Chondrocyte (in vitro differentiated cells): ENCODE measurements around the gene MYOM1. TPM values are rescaled to one million over a fixed set of nuclear protein-coding genes. Genes with fewer than 3 reads are reported as not detected.

Experiments
- DNase-seq: peaks from one replicate; pipeline ENCODE4 v3.0.0; 2021; ENCODE audit warnings: mixed read lengths, low spot score
- H3K27ac Mint-ChIP-seq: one replicate; pipeline ENCODE4 v1.8.0; 2021; ENCODE audit warnings: mild to moderate bottlenecking, moderate library complexity, mixed read lengths; ENCODE audit not compliant: unreplicated experiment
- H3K27me3 Mint-ChIP-seq: 2 replicates; pipeline ENCODE4 v1.8.0; 2021; ENCODE audit warnings: low read depth, mixed read lengths
- H3K36me3 Mint-ChIP-seq: 2 replicates; pipeline ENCODE4 v1.8.0; 2021; ENCODE audit warnings: low read depth, mixed read lengths
- H3K4me1 Mint-ChIP-seq: 2 replicates; pipeline ENCODE4 v1.8.0; 2021; ENCODE audit warnings: low read depth, mild to moderate bottlenecking, mixed read lengths
- H3K4me3 Mint-ChIP-seq: one replicate; pipeline ENCODE4 v1.8.0; 2021; ENCODE audit warnings: mild to moderate bottlenecking, moderate library complexity, mixed read lengths; ENCODE audit not compliant: unreplicated experiment
- H3K9me3 Mint-ChIP-seq: 2 replicates; pipeline ENCODE4 v1.8.0; 2021; ENCODE audit warnings: low read depth, mixed read lengths
- CTCF ChIP-seq: fragments of 200-600 bp; sonication (generic); IDR thresholded peaks from 2 replicates; pipeline ENCODE4 v1.5.0; 2021; ENCODE audit warnings: antibody characterized with exemption, mild to moderate bottlenecking, moderate library complexity
- total RNA-seq: library from RNA; stranded (reverse); gene quantifications from 3 replicates; pipeline ENCODE4 v1.2.1, GENCODE V29; 2021

The MYOM1 gene
- total RNA-seq, 1 donor from 2014 or later = 1.5 TPM

- Mint-ChIP-seq H3K36me3 (peaks cover 47% of the 10 kb centered on the region), H3K9me3 (no peaks in the 10 kb centered on the region), H3K27ac (peak overlapping the region; percentile 87), H3K27me3 (no peaks in the 10 kb centered on the region), H3K4me3 (no peak overlapping the region), H3K4me1 (peaks cover 76% of the 10 kb centered on the region)
- DNase-seq = no peak
- TF ChIP-seq CTCF = no peak
Observed at GRCh38 chr18:3257627-3258120, 37.9 kb upstream of the MYOM1 start.

GRCh38 chr18:3256693-3257626 is 37.2 kb upstream of the MYOM1 start:
- Mint-ChIP-seq H3K27me3 (no peaks in the 10 kb centered on the region), H3K4me1 (peaks cover 82% of the 10 kb centered on the region), H3K4me3 (peak overlapping the region; percentile 35), H3K9me3 (no peaks in the 10 kb centered on the region), H3K27ac (peak overlapping the region; percentile 87), H3K36me3 (peaks cover 47% of the 10 kb centered on the region)
- no peak for TF ChIP-seq CTCF
- no peak for DNase-seq

- no peaks in the 10 kb centered on the region for H3K27me3 Mint-ChIP-seq
- H3K36me3 Mint-ChIP-seq = peaks cover 47% of the 10 kb centered on the region
- no peaks in the 10 kb centered on the region for H3K9me3 Mint-ChIP-seq
- H3K4me1 Mint-ChIP-seq = peaks cover 85% of the 10 kb centered on the region
- no peak for DNase-seq
- H3K27ac Mint-ChIP-seq = peak overlapping the region; percentile 87
- no peak overlapping the region for H3K4me3 Mint-ChIP-seq
- TF ChIP-seq CTCF = no peak
Observed at GRCh38 chr18:3255611-3256165, 35.9 kb upstream of the MYOM1 start.

- TF ChIP-seq CTCF = no peak
- Mint-ChIP-seq H3K27ac (peak overlapping the region; percentile 69), H3K9me3 (no peaks in the 10 kb centered on the region), H3K27me3 (no peaks in the 10 kb centered on the region), H3K4me1 (peaks cover 87% of the 10 kb centered on the region), H3K36me3 (peaks cover 48% of the 10 kb centered on the region), H3K4me3 (peak overlapping the region; percentile 35)
- no peak for DNase-seq
Observed at GRCh38 chr18:3254725-3255124, 35.0 kb upstream of the MYOM1 start.

GRCh38 chr18:3252843-3253242 is 33.1 kb upstream of the MYOM1 start:
- Mint-ChIP-seq H3K27ac (peak overlapping the region; percentile 87), H3K4me3 (peak overlapping the region; percentile 45), H3K36me3 (peaks cover 52% of the 10 kb centered on the region)

More at GRCh38 chr18:3252843-3253242, 33.1 kb upstream of the MYOM1 start:
- no peak for DNase-seq
- Mint-ChIP-seq H3K27me3 (no peaks in the 10 kb centered on the region), H3K9me3 (no peaks in the 10 kb centered on the region), H3K4me1 (peaks cover 79% of the 10 kb centered on the region)
- no peak for TF ChIP-seq CTCF
